HG03520 (cell line): ENCODE data around the gene CYP27A1.

ENCODE experiments used
- ATAC-seq: cut with Tn5 transposase; IDR thresholded peaks from one replicate; pipeline ENCODE4 v1.9.1; 2021; ENCODE audit warnings: mild to moderate bottlenecking, moderate library complexity; ENCODE audit not compliant: unreplicated experiment

Gene CYP27A1

DNA sequence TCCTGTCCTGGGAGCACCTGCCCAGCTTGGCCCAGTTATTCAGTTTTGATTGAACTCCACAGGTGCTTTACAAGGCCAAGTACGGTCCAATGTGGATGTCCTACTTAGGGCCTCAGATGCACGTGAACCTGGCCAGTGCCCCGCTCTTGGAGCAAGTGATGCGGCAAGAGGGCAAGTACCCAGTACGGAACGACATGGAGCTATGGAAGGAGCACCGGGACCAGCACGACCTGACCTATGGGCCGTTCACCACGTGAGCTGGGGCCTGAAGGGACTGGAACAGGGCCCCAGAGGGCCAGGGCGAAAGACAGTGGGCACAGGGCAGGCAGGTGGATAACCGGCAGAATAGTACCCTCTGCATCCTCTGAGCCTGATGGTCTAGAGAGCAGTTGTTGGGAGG lies 27.6 kb downstream of the CYP27A1 start:
- no peak for ATAC-seq

DNA sequence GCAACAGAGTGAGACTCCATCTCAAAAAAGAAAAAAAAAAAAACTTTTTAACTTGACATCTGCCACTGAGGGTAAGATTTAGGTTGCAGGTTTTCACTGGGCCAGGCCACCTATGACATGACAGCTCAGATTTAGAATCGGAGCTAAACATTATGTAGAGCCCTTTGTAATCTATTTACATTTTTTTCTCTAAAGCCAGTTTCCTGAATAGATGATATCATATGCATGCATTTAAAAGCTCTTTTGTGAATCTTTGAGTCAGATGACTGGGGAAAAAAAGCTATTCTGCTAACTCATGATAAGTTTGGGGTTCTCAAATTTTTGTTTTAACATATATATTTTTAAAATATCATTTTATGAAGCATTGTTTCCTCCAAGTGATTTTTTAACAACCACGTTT lies 28.3 kb downstream of the CYP27A1 start:
- no peak for ATAC-seq

GRCh38 chr2:218811382-218811781 lies 29.4 kb downstream of the CYP27A1 start:
- no peak for ATAC-seq

GRCh38 chr2:218812096-218812815 lies 30.3 kb downstream of the CYP27A1 start:
- no peak for ATAC-seq

GRCh38 chr2:218812861-218813260 lies 30.9 kb downstream of the CYP27A1 start:
- ATAC-seq = no peak

DNA sequence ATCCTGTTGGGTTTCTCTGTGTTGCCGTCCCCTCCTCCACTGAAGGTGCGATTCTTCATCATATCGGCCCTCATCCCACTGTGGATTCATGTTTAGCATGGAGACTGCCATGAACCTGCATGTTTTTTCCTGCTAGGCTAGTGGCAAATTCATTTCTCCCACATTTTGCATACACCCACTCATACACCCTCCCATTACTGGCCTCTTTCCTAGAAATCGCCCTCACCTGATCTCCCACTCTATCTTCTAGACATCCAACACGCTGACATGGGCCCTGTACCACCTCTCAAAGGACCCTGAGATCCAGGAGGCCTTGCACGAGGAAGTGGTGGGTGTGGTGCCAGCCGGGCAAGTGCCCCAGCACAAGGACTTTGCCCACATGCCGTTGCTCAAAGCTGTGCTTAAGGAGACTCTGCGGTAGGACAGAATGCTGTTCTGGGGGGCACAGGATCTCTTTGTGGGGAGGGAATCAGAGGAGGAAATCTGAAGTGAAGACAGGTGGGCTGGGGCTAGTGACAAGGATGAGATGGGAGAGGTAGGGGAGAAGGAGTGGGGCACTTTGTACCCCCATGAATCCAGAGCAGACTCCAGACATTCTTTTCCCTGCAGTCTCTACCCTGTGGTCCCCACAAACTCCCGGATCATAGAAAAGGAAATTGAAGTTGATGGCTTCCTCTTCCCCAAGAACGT lies 32.0 kb downstream of the CYP27A1 start:
- ATAC-seq = no peak

GRCh38 chr2:218814540-218815243 lies 32.7 kb downstream of the CYP27A1 start:
- ATAC-seq = no peak

GRCh38 chr2:218815244-218815637 lies 33.3 kb downstream of the CYP27A1 start:
- ATAC-seq = no peak

DNA sequence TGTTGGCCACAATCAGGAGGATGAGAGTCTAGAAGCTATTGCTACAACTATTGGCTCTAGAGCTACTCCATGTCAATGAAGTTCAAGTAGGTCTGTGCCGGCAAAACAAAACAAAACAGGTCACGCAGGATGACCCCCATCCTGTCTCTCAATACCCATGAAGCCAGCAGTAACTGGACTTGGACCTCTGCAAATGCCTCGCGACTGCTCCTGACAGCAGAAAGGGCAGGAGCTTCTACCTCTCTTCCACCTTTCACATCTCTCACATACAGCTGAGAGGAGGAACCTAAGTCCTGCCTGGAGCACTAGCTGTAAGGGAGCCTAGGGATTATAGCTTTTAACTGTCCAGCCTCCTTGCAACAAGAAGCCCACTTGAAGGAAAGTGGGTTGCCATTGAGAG lies 33.7 kb downstream of the CYP27A1 start:
- no peak for ATAC-seq

GRCh38 chr2:218816561-218817011 lies 34.6 kb downstream of the CYP27A1 start:
- ATAC-seq = no peak

DNA sequence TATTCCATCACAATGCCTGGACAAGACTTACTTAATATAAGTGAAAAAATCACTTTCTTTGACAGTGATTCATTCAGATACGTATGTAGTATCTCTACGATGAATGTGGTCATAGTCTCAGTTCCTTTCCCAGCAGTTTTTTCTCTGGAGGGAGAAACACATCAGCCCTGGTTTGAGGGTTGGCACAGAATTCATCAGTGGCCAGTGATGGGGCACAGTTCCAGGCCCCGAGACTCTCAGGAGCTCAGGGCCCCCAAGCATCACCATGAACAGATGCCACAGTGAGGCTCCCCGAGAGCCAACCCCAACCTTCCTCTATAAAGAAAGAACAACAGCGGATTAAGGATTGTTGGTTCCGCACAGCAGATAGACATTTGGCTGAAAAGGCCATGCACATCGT lies 37.1 kb downstream of the CYP27A1 start:
- no peak for ATAC-seq

GRCh38 chr2:218820746-218821369 lies 38.9 kb downstream of the CYP27A1 start:
- no peak for ATAC-seq

- ATAC-seq = no peak
These were observed 39.8 kb downstream of the CYP27A1 start for GRCh38 chr2:218821605-218822211.

DNA sequence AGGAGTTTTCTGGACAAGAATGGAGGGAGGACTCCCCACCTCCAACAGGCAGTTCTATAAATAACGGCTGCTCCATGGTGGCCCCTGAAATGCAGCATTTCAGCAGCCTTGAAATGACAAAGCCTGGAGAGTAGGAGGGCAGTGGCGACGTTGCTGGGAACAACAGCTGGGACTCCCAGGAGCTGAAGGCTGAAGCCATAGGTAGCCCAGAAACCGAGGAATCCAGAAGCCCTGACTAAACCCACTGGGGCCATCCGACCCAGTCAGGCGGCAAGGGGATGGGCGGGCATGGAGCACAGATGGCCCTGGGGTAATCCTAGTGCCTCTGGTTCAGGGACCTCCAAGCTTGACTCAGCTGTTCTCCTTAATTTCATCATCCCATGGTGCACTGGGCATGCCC lies 40.7 kb downstream of the CYP27A1 start:
- no peak for ATAC-seq

- ATAC-seq = no peak
These were observed 41.4 kb downstream of the CYP27A1 start for GRCh38 chr2:218823196-218823855.

DNA sequence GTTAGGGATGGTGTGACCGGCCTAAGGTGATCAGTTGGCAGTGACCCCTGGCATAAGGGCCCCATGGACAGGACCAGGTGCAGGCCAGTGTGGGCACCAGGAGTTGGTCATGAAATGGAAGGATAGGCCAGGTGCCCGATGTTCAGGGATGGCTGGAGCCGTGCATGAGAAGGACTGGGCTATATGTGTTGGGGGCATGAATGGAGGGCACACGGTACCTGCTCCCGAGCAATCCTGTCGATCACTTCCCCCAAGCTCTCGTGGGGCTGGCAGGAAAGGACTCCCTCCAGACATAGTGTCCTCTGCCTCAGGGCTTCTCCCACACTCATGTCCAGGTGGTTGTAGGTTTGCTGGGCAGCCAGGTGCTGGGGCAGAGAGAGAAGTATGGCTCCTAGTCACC lies 42.1 kb downstream of the CYP27A1 start:
- no peak for ATAC-seq

DNA sequence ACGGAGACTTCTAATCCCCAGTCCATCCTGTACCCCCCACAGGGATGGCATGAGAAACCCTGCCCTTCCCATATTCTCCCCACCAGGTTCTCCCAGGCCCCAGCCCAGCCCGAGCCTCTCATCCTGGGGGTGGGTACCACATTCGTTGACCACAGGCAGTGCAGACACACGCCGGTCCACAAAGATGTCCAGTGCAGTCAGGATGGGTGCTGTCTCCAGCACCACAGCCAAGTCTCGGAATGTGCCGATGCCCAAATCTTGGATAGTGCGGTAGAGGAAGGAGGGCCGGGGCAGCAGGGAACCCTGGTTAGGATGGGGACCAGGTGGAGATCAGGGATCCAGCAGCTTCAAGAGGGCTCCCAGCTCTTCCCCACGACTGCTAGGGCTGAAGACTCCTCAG lies 44.8 kb downstream of the CYP27A1 start:
- no peak for ATAC-seq

GRCh38 chr2:218827701-218828476 lies 45.9 kb downstream of the CYP27A1 start:
- no peak for ATAC-seq

DNA sequence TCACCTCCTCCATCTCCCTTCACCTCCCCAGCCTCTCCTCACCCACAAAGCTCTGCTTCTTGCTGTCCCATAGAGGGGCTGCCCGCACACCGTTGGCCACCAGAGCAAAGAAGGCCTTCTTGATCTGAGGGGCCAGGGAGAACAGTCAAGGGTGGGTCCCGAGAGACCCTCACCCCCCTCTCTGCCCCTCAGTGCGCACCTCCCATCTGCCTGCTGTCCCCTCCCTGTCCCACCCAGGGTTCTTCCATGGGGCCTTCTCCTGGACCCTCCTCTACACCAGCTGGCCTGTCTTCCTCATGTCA lies 46.5 kb downstream of the CYP27A1 start:
- ATAC-seq = no peak

DNA sequence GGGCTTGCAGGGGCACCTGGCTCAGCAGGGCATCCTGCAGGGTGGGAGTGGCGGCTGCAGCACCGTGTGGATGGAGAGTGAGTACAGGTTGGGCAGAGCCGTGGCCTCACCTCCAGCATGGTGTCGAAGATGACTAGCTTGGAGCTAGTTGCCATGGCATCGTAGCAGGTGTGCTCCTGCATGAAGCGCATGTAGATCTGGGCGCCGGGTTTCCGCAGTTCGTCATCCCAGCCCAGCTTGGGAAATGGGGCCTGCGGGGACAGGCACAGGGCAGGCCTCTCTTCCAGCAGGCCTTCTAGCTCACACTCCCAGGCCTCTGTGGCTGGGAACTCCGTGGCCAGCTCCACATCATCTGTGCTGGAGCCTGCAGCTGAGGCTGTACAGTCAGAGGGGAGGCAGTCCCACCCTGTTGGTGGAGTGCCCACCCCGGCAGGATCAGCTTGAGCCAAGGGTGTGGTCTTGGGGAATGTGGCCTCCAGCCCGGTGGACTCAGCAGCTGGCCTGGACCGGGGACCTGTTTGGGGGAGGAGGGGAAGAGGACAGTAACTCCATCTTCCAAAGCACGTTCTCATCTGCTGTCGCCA lies 48.0 kb downstream of the CYP27A1 start:
- no peak for ATAC-seq
